Measurements from ENCODE around the gene DXO. TPM values are rescaled to one million over a fixed set of nuclear protein-coding genes. Genes with fewer than 3 reads are reported as not detected.

The DXO gene
- total and polyA plus RNA-seq, 2 of the 4 experiments (the other 2 are of a cell fraction), result 9.3 to 21.4 TPM

- Histone ChIP-seq H3K4me3 (ENCODE audit: insufficient read depth, low read depth, low read length) (no peak overlapping the region), H3K9ac (ENCODE audit: low read depth, low read length) (no peak overlapping the region), H4K91ac (ENCODE audit: insufficient read depth, low read depth, low read length) (no peak overlapping the region), H2BK20ac (ENCODE audit: low read depth, low read length) (no peak overlapping the region), H3K9me1 (ENCODE audit: insufficient read depth, low read length) (peaks cover 6% of the 10 kb centered on the region; the same call in 1 of the 2 replicates), H4K20me1 (ENCODE audit: insufficient read depth, low read length) (no peaks in the 10 kb centered on the region), H4K5ac (ENCODE audit: low read depth, low read length) (no peak overlapping the region), H3K36me3 (ENCODE audit: control insufficient read depth, insufficient read depth, low read length) (peaks cover 53% of the 10 kb centered on the region), H2BK5ac (ENCODE audit: low read depth, low read length, poor library complexity, severe bottlenecking) (no peak overlapping the region), H3K27me3 (ENCODE audit: control insufficient read depth, insufficient read depth, low read length) (no peaks in the 10 kb centered on the region), H4K8ac (ENCODE audit: low read depth in 2 of 2, low read length in 2 of 2) (no peak overlapping the region), H2AK5ac (ENCODE audit: low read depth, low read length) (no peak overlapping the region), H3K27ac (ENCODE audit: insufficient read depth, low read length) (no peak overlapping the region), H3K79me1 (ENCODE audit: low read depth in 1 of 2, low read length in 2 of 2) (peaks cover 19 to 46% of the 10 kb centered on the region in 2 experiments), H2AFZ (replicated peaks; ENCODE audit: low read length, poor library complexity) (no peak overlapping the region), H3K14ac (replicated peaks; ENCODE audit: low read depth, low read length) (no peak overlapping the region), H3K18ac (ENCODE audit: low read depth, low read length) (no peak overlapping the region), H3K23ac (ENCODE audit: low read depth, low read length) (no peak overlapping the region), H2BK120ac (ENCODE audit: low read depth, low read length) (no peak overlapping the region), H3K4me2 (ENCODE audit: low read depth, low read length) (no peak overlapping the region), H3K56ac (ENCODE audit: extremely low read depth, insufficient read depth, low read length) (no peak overlapping the region), H3K4me1 (ENCODE audit: control insufficient read depth, insufficient read depth, low read length) (peaks cover 11% of the 10 kb centered on the region), H3K4ac (ENCODE audit: low read depth, low read length) (no peak overlapping the region), H3K9me3 (ENCODE audit: control insufficient read depth, insufficient read depth, low read length) (no peaks in the 10 kb centered on the region), H2BK15ac (ENCODE audit: low read depth, low read length) (no peak overlapping the region), H2AK9ac (replicated peaks; ENCODE audit: low read depth, low read length, poor library complexity) (no peak overlapping the region)
- TF ChIP-seq SMC3 (IDR thresholded peaks at IDR 0.05; ENCODE audit: low read depth, low read length) (no peak), MAZ (IDR thresholded peaks at IDR 0.05; ENCODE audit: borderline replicate concordance, low read depth, low read length) (no peak), ELK1 (IDR thresholded peaks at IDR 0.05; ENCODE audit: borderline replicate concordance, low read depth, low read length) (no peak), RFX5 (IDR thresholded peaks at IDR 0.05; ENCODE audit: low read depth, low read length) (no peak), BHLHE40 (IDR thresholded peaks at IDR 0.05; ENCODE audit: low read depth, low read length) (no peak), MXI1 (IDR thresholded peaks at IDR 0.05; ENCODE audit: borderline replicate concordance, low read depth, low read length) (no peak), CTCF (conservative IDR thresholded peaks at IDR 0.05; ENCODE audit: low read depth, low read length) (no peak), CEBPB (IDR thresholded peaks at IDR 0.05; ENCODE audit: low read depth, low read length) (no peak), RAD21 (IDR thresholded peaks at IDR 0.05; ENCODE audit: low read length) (no peak), RCOR1 (IDR thresholded peaks at IDR 0.05; ENCODE audit: insufficient replicate concordance, low read length) (no peak), POLR2A (IDR thresholded peaks at IDR 0.05; ENCODE audit: low read depth, low read length) (no peak), USF2 (IDR thresholded peaks at IDR 0.05; ENCODE audit: low read depth, low read length) (no peak), NFE2L2 (IDR thresholded peaks at IDR 0.05; ENCODE audit: low read depth, low read length) (no peak)
- POLR2A ChIA-PET (ENCODE audit: unreplicated experiment), result no interaction called here
- in situ Hi-C loops (cut with MboI; ENCODE audit: low sequenced_read_pairs), result no loop called here
- no peak for ATAC-seq (ENCODE audit: low read depth)
- CTCF ChIA-PET, result no interaction called here
- intact Hi-C loops (cut with micrococcal nuclease), result no loop called here
- WGBS, 2 experiments (ENCODE audit: extremely low coverage in 2 of 2, insufficient read length in 1 of 2), result 94% methylated on average over 9 of the region's 23 CpGs; no CpG with 5 or more reads in 1 of the 2 experiments
- no peak for DNase-seq
- BruUV-seq (replicated peaks), result no TSS peak
- dilution Hi-C loops (cut with HindIII; ENCODE audit: low sequenced_read_pairs, unreplicated experiment), result no loop called here
Observed at GRCh38 chr6:31968791-31969711, 2.9 kb downstream of the DXO start.
